OCI-LY7 (cell line): ENCODE measurements around the gene NTN3.

ENCODE experiments used
- CTCF ChIP-seq: fragments of 200-600 bp; sonication (generic); conservative IDR thresholded peaks from 2 replicates; pipeline ENCODE4 v1.5.1; 2014; ENCODE audit warnings: mild to moderate bottlenecking, antibody characterized with exemption, low read length, moderate library complexity, mixed read lengths
- EZH2phosphoT487 ChIP-seq: fragments of 200-600 bp; sonication (generic); IDR thresholded peaks from 2 replicates; pipeline ENCODE4 v1.6.1; 2018; ENCODE audit warnings: low read depth, borderline replicate concordance, mild to moderate bottlenecking, mixed run types, antibody characterized with exemption, low read length, moderate library complexity, mixed read lengths

GRCh38 chr16:2478279-2478678 is 7.2 kb downstream of the NTN3 start:
- TF ChIP-seq CTCF (no peak), EZH2phosphoT487 (no peak)
